OCI-LY7 (cell line): ENCODE data around the gene PRR30.

ENCODE experiments used
- CTCF ChIP-seq: fragments of 200-600 bp; sonication (generic); conservative IDR thresholded peaks from 2 replicates; pipeline ENCODE4 v1.5.1; 2014; ENCODE audit warnings: mild to moderate bottlenecking, antibody characterized with exemption, low read length, moderate library complexity, mixed read lengths
- EZH2phosphoT487 ChIP-seq: fragments of 200-600 bp; sonication (generic); IDR thresholded peaks from 2 replicates; pipeline ENCODE4 v1.6.1; 2018; ENCODE audit warnings: low read depth, borderline replicate concordance, mild to moderate bottlenecking, mixed run types, antibody characterized with exemption, low read length, moderate library complexity, mixed read lengths

DNA sequence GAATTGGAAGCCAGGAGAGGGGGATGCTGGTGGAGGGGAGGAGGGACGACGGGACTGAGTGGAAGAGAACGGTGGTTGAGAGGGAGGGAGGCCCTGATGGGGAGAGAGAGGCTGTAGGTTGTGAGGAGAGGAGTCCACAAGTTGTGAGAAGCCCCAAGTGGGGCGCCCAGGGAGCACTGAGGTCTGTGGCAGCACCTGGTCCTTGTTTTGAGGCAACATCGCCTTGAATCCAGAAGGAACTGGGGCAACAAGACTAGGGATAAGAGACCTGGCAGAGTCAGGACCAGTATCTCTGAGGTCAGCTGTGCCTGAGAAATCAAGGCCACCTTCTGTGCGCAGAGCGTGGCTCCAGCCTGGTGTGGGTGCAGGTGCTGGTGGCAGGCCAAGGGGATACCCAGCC lies 1.1 kb downstream of the PRR30 start:
- TF ChIP-seq CTCF = no peak
- TF ChIP-seq EZH2phosphoT487 = no peak
